Left forelimb (tissue), 1 donor: ENCODE results near the gene PTPRG.

Source experiments
- DNase-seq: peaks from one replicate; pipeline ENCODE4 v3.0.0-alpha.2; 2018; ENCODE audit warnings: low spot score

Gene PTPRG

GRCh38 chr3:61562721-61563312 lies 1.4 kb downstream of the PTPRG start:
- DNase-seq = peak; percentile 74

GRCh38 chr3:61563313-61564271 lies 2.2 kb downstream of the PTPRG start:
- DNase-seq = peak; percentile 69

GRCh38 chr3:61564395-61565059 lies 3.2 kb downstream of the PTPRG start:
- peak; percentile 89 for DNase-seq

GRCh38 chr3:61565569-61565968 lies 4.2 kb downstream of the PTPRG start:
- DNase-seq = no peak

- no peak for DNase-seq
Measured at GRCh38 chr3:61568127-61568526, 6.8 kb downstream of the PTPRG start.

GRCh38 chr3:61569856-61570580 lies 8.6 kb downstream of the PTPRG start:
- DNase-seq = no peak

GRCh38 chr3:61570813-61571212 lies 9.4 kb downstream of the PTPRG start:
- no peak for DNase-seq

GRCh38 chr3:61571516-61572336 lies 10.4 kb downstream of the PTPRG start:
- DNase-seq = no peak

- DNase-seq = no peak
Measured at GRCh38 chr3:61572879-61573278, 11.5 kb downstream of the PTPRG start.

- DNase-seq = no peak
Measured at GRCh38 chr3:61573441-61573840, 12.1 kb downstream of the PTPRG start.

GRCh38 chr3:61574854-61575253 lies 13.5 kb downstream of the PTPRG start:
- DNase-seq = no peak

GRCh38 chr3:61575893-61576292 lies 14.5 kb downstream of the PTPRG start:
- no peak for DNase-seq

- DNase-seq = no peak
Measured at GRCh38 chr3:61577760-61578159, 16.4 kb downstream of the PTPRG start.

- no peak for DNase-seq
Measured at GRCh38 chr3:61578667-61579367, 17.4 kb downstream of the PTPRG start.

- DNase-seq = no peak
Measured at GRCh38 chr3:61579685-61580084, 18.3 kb downstream of the PTPRG start.

- no peak for DNase-seq
Measured at GRCh38 chr3:61580982-61581643, 19.7 kb downstream of the PTPRG start.

GRCh38 chr3:61582287-61582686 lies 20.9 kb downstream of the PTPRG start:
- DNase-seq = no peak

GRCh38 chr3:61582846-61583245 lies 21.5 kb downstream of the PTPRG start:
- no peak for DNase-seq

GRCh38 chr3:61583890-61584875 lies 22.8 kb downstream of the PTPRG start:
- DNase-seq = no peak
